ENCODE measurements around the gene LRP6. TPM values are rescaled to one million over a fixed set of nuclear protein-coding genes. Genes with fewer than 3 reads are reported as not detected.

Gene LRP6
- total and polyA plus RNA-seq, 2 of the 8 experiments (the other 6 are each of a cell fraction or from before 2014, with no cell fraction given): 53.6 to 73.2 TPM

DNA sequence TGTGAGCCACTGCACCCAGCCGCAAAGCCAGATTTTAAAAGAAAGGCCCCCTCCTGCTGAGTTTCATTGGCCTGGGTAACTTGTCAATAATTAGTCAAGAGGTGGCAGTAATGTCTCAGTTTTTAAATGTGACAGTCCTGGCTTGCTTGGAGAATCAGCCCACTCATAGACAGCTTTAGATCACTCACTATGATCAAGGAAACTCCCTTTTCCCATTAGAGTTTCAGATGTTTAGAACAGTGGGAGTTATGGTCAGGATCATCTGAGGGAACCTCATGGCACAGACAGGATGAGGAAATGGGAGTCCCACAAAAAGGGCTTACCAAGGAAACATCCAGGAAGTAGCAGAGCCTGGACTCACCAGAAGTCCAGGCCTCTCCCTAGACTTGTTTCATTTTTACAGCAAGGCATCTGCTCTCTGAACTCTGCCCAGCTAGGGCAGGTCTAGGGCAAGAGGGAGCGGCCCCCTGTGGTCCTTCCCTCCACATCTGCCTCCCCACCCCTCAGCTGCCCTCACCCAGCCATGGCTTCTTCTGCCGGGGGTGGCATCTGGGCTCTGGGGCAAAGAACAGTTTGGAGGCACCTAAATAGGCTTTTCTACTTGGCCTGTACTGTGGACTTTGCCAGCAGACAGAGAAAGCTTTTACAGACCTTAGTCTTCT lies 184.9 kb downstream of the LRP6 start (continued):
- TF ChIP-seq CTBP2 (IDR thresholded peaks at IDR 0.05; ENCODE audit: borderline replicate concordance, insufficient read depth, insufficient read length, low read length) (no peak), RXRA (IDR thresholded peaks at IDR 0.05; ENCODE audit: insufficient read depth, low read depth, low read length) (no peak)

Measured in H1 (cell line).